Muscle layer of duodenum (tissue), 2 donors: ENCODE data around the gene PKMYT1.
"Not testable (repeated sequence)": the region's sequence is repeated elsewhere in the genome, so short reads cannot be mapped to it uniquely, and the experiment has no call there.

ENCODE experiments used
- H3K27ac ChIP-seq: one replicate; pipeline ENCODE4 v1.7.0; 2013; ENCODE audit warnings: mild to moderate bottlenecking, low read length
- H3K27me3 ChIP-seq: one replicate; pipeline ENCODE4 v1.7.0; 2013; ENCODE audit warnings: low read depth, mild to moderate bottlenecking, control low read depth, low read length
- H3K36me3 ChIP-seq, 2 donors: one replicate each; pipeline ENCODE4 v1.7.0; 2013; ENCODE audit warnings: low read length in 2 of 2, control low read depth in 1 of 2, mild to moderate bottlenecking in 1 of 2; ENCODE audit not compliant: insufficient read depth in 2 of 2, control insufficient read depth in 1 of 2
- H3K4me1 ChIP-seq, 2 donors: one replicate each; pipeline ENCODE4 v1.7.0; 2013; ENCODE audit warnings: low read length in 2 of 2, mild to moderate bottlenecking in 2 of 2, control low read depth in 1 of 2, moderate library complexity in 1 of 2; ENCODE audit not compliant: insufficient read depth in 2 of 2, control insufficient read depth in 1 of 2
- H3K4me3 ChIP-seq, 2 donors: one replicate each; pipeline ENCODE4 v1.7.0; 2013; ENCODE audit warnings: low read length in 2 of 2, low read depth in 1 of 2, mild to moderate bottlenecking in 1 of 2
- H3K9me3 ChIP-seq, 2 donors: one replicate each; pipeline ENCODE4 v1.7.0; 2013; ENCODE audit warnings: low read length in 2 of 2, control low read depth in 1 of 2, mild to moderate bottlenecking in 1 of 2; ENCODE audit not compliant: control insufficient read depth in 1 of 2
- donor health status: healthy.

Gene PKMYT1

GRCh38 chr16:2953706-2954627, 26.3 kb downstream of the PKMYT1 start:
- Histone ChIP-seq H3K36me3 (peaks cover 0 to 12% of the 10 kb centered on the region in 2 donors), H3K4me1 (no peaks in the 10 kb centered on the region), H3K4me3 (no peak overlapping the region), H3K27me3 (peaks cover 8% of the 10 kb centered on the region), H3K9me3 (no peaks in the 10 kb centered on the region), H3K27ac (no peak overlapping the region)

- Histone ChIP-seq H3K27ac (no peak overlapping the region), H3K4me1 (no peaks in the 10 kb centered on the region), H3K4me3 (no peak overlapping the region), H3K27me3 (peaks cover 8% of the 10 kb centered on the region), H3K9me3 (no peaks in the 10 kb centered on the region), H3K36me3 (peaks cover 0 to 17% of the 10 kb centered on the region in 2 donors)
These were observed 27.6 kb downstream of the PKMYT1 start for GRCh38 chr16:2952679-2953078.

GRCh38 chr16:2950773-2951172, 29.5 kb downstream of the PKMYT1 start:
- Histone ChIP-seq H3K27me3 (peaks cover 5% of the 10 kb centered on the region), H3K36me3 (peaks cover 0 to 29% of the 10 kb centered on the region in 2 donors), H3K4me1 (no peaks in the 10 kb centered on the region), H3K27ac (no peak overlapping the region), H3K4me3 (no peak overlapping the region), H3K9me3 (no peaks in the 10 kb centered on the region)

- Histone ChIP-seq H3K9me3 (no peaks in the 10 kb centered on the region), H3K4me1 (no peaks in the 10 kb centered on the region), H3K27ac (no peak overlapping the region), H3K36me3 (peaks cover 0 to 29% of the 10 kb centered on the region in 2 donors), H3K4me3 (no peak overlapping the region), H3K27me3 (peaks cover 5% of the 10 kb centered on the region)
These were observed 29.9 kb downstream of the PKMYT1 start for GRCh38 chr16:2950353-2950724.

GRCh38 chr16:2949705-2950352, 30.4 kb downstream of the PKMYT1 start:
- Histone ChIP-seq H3K36me3 (peaks cover 0 to 29% of the 10 kb centered on the region in 2 donors), H3K4me1 (no peaks in the 10 kb centered on the region), H3K9me3 (no peaks in the 10 kb centered on the region), H3K27me3 (no peaks in the 10 kb centered on the region), H3K27ac (no peak overlapping the region), H3K4me3 (no peak overlapping the region)

- no peaks in the 10 kb centered on the region for H3K27me3 ChIP-seq
- no peaks in the 10 kb centered on the region for H3K4me1 ChIP-seq
- no peaks in the 10 kb centered on the region for H3K9me3 ChIP-seq
- no peak overlapping the region for H3K4me3 ChIP-seq
- H3K27ac ChIP-seq = no peak overlapping the region
- peaks cover 0 to 29% of the 10 kb centered on the region in 2 donors for H3K36me3 ChIP-seq
These were observed 31.2 kb downstream of the PKMYT1 start for GRCh38 chr16:2948807-2949704.

GRCh38 chr16:2946649-2947048, 33.6 kb downstream of the PKMYT1 start:
- no peaks in the 10 kb centered on the region for H3K27me3 ChIP-seq
- peaks cover 5 to 42% of the 10 kb centered on the region in 2 donors for H3K36me3 ChIP-seq
- no peak overlapping the region for H3K4me3 ChIP-seq
- H3K9me3 ChIP-seq = no peaks in the 10 kb centered on the region
- H3K27ac ChIP-seq = no peak overlapping the region
- no peaks in the 10 kb centered on the region for H3K4me1 ChIP-seq

- not testable (repeated sequence) for H3K4me3 ChIP-seq, H3K27ac ChIP-seq, H3K27me3 ChIP-seq, H3K4me1 ChIP-seq, H3K9me3 ChIP-seq
- H3K36me3 ChIP-seq = peaks cover 9 to 55% of the 10 kb centered on the region in 2 donors
These were observed 36.5 kb downstream of the PKMYT1 start for GRCh38 chr16:2943716-2944115.

GRCh38 chr16:2942045-2942444, 38.2 kb downstream of the PKMYT1 start:
- no peaks in the 10 kb centered on the region for H3K27me3 ChIP-seq
- no peaks in the 10 kb centered on the region for H3K4me1 ChIP-seq
- no peak overlapping the region for H3K4me3 ChIP-seq
- no peaks in the 10 kb centered on the region for H3K9me3 ChIP-seq
- no peak overlapping the region for H3K27ac ChIP-seq
- peaks cover 14 to 64% of the 10 kb centered on the region in 2 donors for H3K36me3 ChIP-seq

GRCh38 chr16:2939968-2940367, 40.3 kb downstream of the PKMYT1 start:
- Histone ChIP-seq H3K27ac (no peak overlapping the region), H3K36me3 (peaks cover 14 to 73% of the 10 kb centered on the region in 2 donors)

GRCh38 chr16:2938206-2938605, 42.0 kb downstream of the PKMYT1 start:
- H3K27ac ChIP-seq = no peak overlapping the region
- H3K27me3 ChIP-seq = no peaks in the 10 kb centered on the region
- peaks cover 16 to 82% of the 10 kb centered on the region in 2 donors for H3K36me3 ChIP-seq
- no peaks in the 10 kb centered on the region for H3K4me1 ChIP-seq
- H3K9me3 ChIP-seq = no peaks in the 10 kb centered on the region
- H3K4me3 ChIP-seq = no peak overlapping the region

More at GRCh38 chr16:2939968-2940367, 40.3 kb downstream of the PKMYT1 start:
- H3K27me3 ChIP-seq = no peaks in the 10 kb centered on the region
- no peak overlapping the region for H3K4me3 ChIP-seq
- no peaks in the 10 kb centered on the region for H3K4me1 ChIP-seq
- H3K9me3 ChIP-seq = no peaks in the 10 kb centered on the region
